Right atrium auricular region (tissue), 2 donors: ENCODE measurements around the gene KIAA1217. TPM values are rescaled to one million over a fixed set of nuclear protein-coding genes. Genes with fewer than 3 reads are reported as not detected.
"Not testable (repeated sequence)": the region's sequence is repeated elsewhere in the genome, so short reads cannot be mapped to it uniquely, and the experiment has no call there.

Source experiments
- DNase-seq: peaks from one replicate; pipeline ENCODE4 v3.0.0-alpha.2; 2019; ENCODE audit warnings: low spot score
- H3K27ac ChIP-seq, 2 donors: fragments of 200-600 bp; sonication (generic); 1 replicate in 1 of 2; 2 replicates in 1 of 2; pipeline ENCODE4 v1.5.1; 2016 to 2019
- H3K27me3 ChIP-seq, 2 donors: fragments of 200-600 bp; sonication (generic); one replicate each; pipeline versions ENCODE4 v1.5.1 to v1.6.0; 2017 to 2019
- H3K36me3 ChIP-seq: fragments of 200-600 bp; sonication (generic); one replicate; pipeline ENCODE4 v1.5.1; 2016
- H3K4me1 ChIP-seq, 2 donors: fragments of 200-600 bp; sonication (generic); one replicate each; pipeline versions ENCODE4 v1.5.1 to v1.6.0; 2017 to 2019
- H3K4me3 ChIP-seq, 2 donors: fragments of 200-600 bp; sonication (generic); 1 replicate in 1 of 2; 2 replicates in 1 of 2; pipeline ENCODE4 v1.5.1; 2017 to 2019; ENCODE audit warnings: mild to moderate bottlenecking in 1 of 2, moderate library complexity in 1 of 2
- H3K9me3 ChIP-seq, 2 donors: fragments of 200-600 bp; sonication (generic); one replicate each; pipeline ENCODE4 v1.5.1; 2019
- total RNA-seq, 2 donors: library from RNA; depleted of rRNA; stranded (reverse); fragments of >200 nt; gene quantifications; one replicate each; pipeline ENCODE4 v1.1.0, GENCODE V29; 2016
- TF ChIP-seq, protein P1 (sequence below), 2 donors: fragments of 200-600 bp; sonication (generic); IDR thresholded peaks; one replicate each; pipeline ENCODE4 v1.5.1; 2019; ENCODE audit warnings: antibody characterized with exemption in 2 of 2

KIAA1217 gene
- total RNA-seq, 2 donors from 2014 or later: 24.0 to 33.3 TPM

DNA sequence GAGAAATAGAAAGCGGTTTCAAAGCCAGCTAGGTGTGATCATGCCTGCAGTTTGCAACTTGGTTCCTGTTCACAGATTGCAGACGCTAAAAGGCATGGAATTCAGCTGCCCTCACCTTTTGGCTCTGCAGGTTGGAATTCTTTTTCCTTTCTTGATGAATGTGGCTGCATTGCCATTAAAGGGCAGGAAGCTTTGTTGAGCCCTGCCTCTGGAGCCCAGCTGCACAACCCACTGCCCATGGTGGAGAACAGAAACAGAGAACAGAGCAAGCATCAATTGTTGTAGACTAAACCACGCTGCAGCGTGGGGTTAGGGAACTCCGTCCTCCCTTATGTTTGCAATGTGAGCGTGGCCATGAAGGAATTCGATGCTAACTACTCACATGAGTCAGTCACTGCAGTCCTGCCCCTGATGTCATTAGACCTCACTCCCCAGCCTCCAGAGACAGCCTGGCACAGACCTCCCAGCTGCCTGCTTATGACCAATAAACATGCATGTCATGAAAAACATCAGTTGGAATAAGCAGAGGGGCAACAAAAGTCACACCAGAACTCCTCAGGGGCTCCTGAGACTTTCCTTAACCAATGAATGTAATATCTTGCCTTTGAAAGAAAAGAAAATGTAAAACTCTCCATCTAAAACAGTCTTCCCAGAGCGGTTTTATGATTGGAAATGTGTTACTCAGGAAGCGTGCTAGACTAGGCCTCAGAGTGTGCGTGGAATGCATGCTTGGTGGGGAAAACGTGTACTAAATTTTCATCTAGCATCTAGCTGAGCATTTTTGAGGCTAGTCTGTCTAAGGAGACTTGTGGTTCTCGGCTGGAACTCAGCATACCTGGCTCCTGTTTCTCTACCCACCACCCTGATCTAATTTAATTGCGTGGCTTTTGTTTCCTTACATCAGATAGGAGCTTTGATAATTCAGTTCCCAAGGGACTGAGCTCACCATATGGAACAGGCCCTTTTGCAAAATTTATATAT is 232.2 kb downstream of the KIAA1217 start:
- Histone ChIP-seq H3K4me1 (peaks cover 0 to 3% of the 10 kb centered on the region in 2 donors), H3K36me3 (no peaks in the 10 kb centered on the region), H3K9me3 (no peaks in the 10 kb centered on the region)

DNA sequence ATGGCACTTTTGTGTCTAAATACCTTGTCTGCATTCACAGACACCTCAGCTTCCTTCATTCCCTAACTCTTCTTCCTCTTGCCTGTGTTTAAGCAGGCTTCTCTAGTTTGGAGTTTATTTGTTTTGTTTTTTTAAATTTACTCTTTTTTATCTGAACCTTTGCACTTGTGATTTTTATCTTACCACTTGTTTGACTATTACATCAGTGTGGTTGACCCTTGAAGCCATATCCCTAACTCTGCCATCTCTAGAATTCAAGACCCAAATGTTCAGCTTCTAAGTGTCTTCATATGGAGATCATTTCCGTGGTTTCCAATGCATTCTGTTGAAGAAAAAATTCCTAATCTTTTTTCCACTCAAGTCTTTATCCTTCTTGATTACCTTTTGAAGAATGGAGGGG is 233.3 kb downstream of the KIAA1217 start:
- no peaks in the 10 kb centered on the region for H3K27me3 ChIP-seq
- TF ChIP-seq, protein P1, sequence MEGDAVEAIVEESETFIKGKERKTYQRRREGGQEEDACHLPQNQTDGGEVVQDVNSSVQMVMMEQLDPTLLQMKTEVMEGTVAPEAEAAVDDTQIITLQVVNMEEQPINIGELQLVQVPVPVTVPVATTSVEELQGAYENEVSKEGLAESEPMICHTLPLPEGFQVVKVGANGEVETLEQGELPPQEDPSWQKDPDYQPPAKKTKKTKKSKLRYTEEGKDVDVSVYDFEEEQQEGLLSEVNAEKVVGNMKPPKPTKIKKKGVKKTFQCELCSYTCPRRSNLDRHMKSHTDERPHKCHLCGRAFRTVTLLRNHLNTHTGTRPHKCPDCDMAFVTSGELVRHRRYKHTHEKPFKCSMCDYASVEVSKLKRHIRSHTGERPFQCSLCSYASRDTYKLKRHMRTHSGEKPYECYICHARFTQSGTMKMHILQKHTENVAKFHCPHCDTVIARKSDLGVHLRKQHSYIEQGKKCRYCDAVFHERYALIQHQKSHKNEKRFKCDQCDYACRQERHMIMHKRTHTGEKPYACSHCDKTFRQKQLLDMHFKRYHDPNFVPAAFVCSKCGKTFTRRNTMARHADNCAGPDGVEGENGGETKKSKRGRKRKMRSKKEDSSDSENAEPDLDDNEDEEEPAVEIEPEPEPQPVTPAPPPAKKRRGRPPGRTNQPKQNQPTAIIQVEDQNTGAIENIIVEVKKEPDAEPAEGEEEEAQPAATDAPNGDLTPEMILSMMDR (IDR thresholded peaks at IDR 0.05): no peak
- peaks cover 0 to 3% of the 10 kb centered on the region in 2 donors for H3K4me1 ChIP-seq
- no peaks in the 10 kb centered on the region for H3K36me3 ChIP-seq
- H3K9me3 ChIP-seq: no peaks in the 10 kb centered on the region
- no peak for DNase-seq
- no peak overlapping the region for H3K4me3 ChIP-seq
- H3K27ac ChIP-seq: no peak overlapping the region

More for the DNA sequence above, 232.2 kb downstream of the KIAA1217 start:
- TF ChIP-seq, protein P1 (IDR thresholded peaks at IDR 0.05): no peak
- no peaks in the 10 kb centered on the region for H3K27me3 ChIP-seq
- no peak overlapping the region for H3K4me3 ChIP-seq
- H3K27ac ChIP-seq: no peak overlapping the region
- no peak for DNase-seq

DNA sequence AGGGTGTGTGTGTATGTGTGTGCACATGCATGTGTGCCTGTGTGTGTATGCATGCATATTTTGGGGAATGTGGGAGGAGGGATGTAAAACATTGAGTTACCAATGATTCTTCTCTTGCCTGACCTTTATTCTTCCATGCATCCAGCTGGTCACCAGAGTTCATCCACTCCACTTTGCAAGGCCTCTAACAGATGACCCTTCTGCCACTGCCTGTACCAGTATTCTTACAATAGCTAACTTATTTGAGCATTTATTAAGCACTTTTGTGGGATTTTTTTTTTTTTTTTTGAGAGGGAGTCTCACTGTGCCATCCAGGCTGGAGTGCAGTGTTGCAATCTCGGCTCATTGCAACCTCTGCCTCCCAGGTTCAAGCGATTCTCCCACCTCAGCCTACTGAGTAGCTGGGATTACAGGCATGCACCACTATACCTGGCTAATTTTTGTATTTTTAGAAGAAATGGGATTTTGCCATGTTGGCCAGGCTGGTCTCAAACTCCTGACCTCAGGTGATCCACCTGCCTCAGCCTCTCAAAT is 233.8 kb downstream of the KIAA1217 start:
- H3K9me3 ChIP-seq, H3K4me1 ChIP-seq, H3K36me3 ChIP-seq, H3K4me3 ChIP-seq, H3K27ac ChIP-seq, DNase-seq, H3K27me3 ChIP-seq: not testable (repeated sequence)

DNA sequence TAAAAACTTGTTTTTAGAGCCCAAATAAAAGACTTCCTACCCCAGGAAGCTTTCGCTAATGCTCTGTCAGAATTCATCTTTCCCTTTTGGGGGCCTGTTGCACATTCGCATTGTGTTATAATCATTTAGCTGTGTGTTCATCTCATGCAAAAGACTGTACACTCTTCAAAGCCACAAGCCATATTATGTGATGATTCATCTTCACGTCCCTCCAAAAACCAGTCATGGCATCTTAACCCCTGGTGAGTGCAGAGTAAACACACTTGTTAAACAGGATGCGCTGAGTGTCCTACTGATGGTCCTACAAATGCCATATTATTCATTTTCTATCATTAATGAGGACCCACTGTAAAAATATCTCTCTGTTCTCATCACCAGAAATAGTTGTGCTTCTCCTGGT is 235.4 kb downstream of the KIAA1217 start:
- H3K36me3 ChIP-seq: no peaks in the 10 kb centered on the region
- TF ChIP-seq, protein P1 (IDR thresholded peaks at IDR 0.05): no peak
- no peaks in the 10 kb centered on the region for H3K27me3 ChIP-seq
- peaks cover 0 to 15% of the 10 kb centered on the region in 2 donors for H3K4me1 ChIP-seq
- H3K4me3 ChIP-seq: no peak overlapping the region
- H3K27ac ChIP-seq: no peak overlapping the region
- H3K9me3 ChIP-seq: no peaks in the 10 kb centered on the region
- no peak for DNase-seq

DNA sequence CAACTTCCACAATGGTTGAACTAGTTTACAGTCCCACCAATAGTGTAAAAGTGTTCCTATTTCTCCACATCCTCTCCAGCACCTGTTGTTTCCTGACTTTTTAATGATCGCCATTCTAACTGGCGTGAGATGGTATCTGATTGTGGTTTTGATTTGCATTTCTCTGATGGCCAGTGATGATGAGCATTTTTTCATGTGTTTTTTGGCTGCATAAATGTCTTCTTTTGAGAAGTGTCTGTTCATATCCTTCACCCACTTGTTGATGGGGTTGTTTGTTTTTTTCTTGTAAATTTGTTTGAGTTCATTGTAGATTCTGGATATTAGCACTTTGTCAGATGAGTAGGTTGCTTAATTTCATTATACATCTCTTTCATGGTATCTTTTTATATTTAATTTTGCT is 237.0 kb downstream of the KIAA1217 start:
- DNase-seq, H3K27ac ChIP-seq, H3K27me3 ChIP-seq, H3K9me3 ChIP-seq, H3K36me3 ChIP-seq, H3K4me3 ChIP-seq: not testable (repeated sequence)
- H3K4me1 ChIP-seq: peaks cover 0 to 26% of the 10 kb centered on the region in 2 donors

DNA sequence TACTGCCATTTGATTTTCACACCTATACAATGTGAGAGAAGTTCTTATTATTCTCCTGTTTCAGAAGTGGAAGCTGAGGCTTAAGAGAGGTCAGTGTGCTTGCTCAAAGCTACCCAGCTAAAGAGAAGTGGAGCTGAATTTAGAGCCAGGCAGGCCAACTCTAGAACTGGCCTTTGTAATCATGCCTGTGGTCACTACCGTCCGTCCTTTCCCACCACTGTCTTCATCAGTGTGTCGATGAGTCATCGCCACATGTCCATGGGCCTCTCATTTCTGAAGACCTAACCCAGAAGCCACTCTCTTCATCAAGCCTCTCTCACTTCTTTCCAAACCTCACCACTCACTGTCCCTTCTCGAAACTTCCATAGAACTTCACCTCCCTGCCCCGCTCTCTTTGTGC is 237.8 kb downstream of the KIAA1217 start:
- Histone ChIP-seq H3K4me1 (peaks cover 0 to 26% of the 10 kb centered on the region in 2 donors), H3K9me3 (no peaks in the 10 kb centered on the region), H3K27me3 (no peaks in the 10 kb centered on the region), H3K36me3 (no peaks in the 10 kb centered on the region), H3K4me3 (no peak overlapping the region), H3K27ac (no peak overlapping the region)
- DNase-seq: no peak
- TF ChIP-seq, protein P1 (IDR thresholded peaks at IDR 0.05): no peak
